Fibroblast of mammary gland (primary cell): Measurements from ENCODE around the gene SUN3.

Experiments
- DNase-seq: peaks from one replicate; pipeline ENCODE4 v3.0.0-alpha.2; 2010; ENCODE audit warnings: low read depth
- H3K4me3 ChIP-seq: 2 replicates; pipeline ENCODE4 v1.5.1; 2011; ENCODE audit warnings: low read depth, mild to moderate bottlenecking, low read length, moderate library complexity; ENCODE audit not compliant: control insufficient read depth
- TF ChIP-seq, protein P1 (sequence below): conservative IDR thresholded peaks from 2 replicates; pipeline ENCODE4 v1.5.1; 2011; ENCODE audit warnings: low read depth, low read length, inconsistent platforms; ENCODE audit not compliant: control insufficient read depth, insufficient read depth

SUN3 gene

GRCh38 chr7:47937711-47938573 is 91.0 kb downstream of the SUN3 start:
- TF ChIP-seq, protein P1, sequence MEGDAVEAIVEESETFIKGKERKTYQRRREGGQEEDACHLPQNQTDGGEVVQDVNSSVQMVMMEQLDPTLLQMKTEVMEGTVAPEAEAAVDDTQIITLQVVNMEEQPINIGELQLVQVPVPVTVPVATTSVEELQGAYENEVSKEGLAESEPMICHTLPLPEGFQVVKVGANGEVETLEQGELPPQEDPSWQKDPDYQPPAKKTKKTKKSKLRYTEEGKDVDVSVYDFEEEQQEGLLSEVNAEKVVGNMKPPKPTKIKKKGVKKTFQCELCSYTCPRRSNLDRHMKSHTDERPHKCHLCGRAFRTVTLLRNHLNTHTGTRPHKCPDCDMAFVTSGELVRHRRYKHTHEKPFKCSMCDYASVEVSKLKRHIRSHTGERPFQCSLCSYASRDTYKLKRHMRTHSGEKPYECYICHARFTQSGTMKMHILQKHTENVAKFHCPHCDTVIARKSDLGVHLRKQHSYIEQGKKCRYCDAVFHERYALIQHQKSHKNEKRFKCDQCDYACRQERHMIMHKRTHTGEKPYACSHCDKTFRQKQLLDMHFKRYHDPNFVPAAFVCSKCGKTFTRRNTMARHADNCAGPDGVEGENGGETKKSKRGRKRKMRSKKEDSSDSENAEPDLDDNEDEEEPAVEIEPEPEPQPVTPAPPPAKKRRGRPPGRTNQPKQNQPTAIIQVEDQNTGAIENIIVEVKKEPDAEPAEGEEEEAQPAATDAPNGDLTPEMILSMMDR = no peak
- no peak overlapping the region for H3K4me3 ChIP-seq
- no peak for DNase-seq
